ENCODE measurements around the gene ASTN2.
"Not testable (repeated sequence)": the region's sequence is repeated elsewhere in the genome, so short reads cannot be mapped to it uniquely, and the experiment has no call there.

ASTN2 gene

GRCh38 chr9:116842658-116843057, 572.2 kb downstream of the ASTN2 start:
- no peak for DNase-seq

DNA sequence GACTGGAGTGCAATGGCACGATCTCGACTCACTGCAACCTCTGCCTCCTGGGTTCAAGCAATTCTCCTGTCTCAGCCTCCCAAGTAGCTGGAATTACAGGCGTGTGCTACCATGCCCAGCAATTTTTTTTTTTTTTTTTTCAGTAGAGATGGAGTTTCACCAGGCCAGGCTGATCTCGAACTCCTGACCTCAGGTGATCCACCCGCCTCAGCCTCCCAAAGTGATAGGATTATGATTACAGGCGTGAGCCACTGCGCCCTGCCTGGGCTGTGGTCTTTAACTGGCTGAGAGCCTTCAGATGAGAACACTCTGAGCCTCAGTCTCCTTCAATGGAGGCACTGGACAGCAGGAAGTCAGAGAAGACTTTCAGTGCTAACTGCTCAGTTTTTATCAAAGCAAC, 576.4 kb downstream of the ASTN2 start:
- DNase-seq, result not testable (repeated sequence)

GRCh38 chr9:116837018-116837989, 577.6 kb downstream of the ASTN2 start:
- DNase-seq, result no peak

- DNase-seq, result not testable (repeated sequence)
Measured at GRCh38 chr9:116830321-116830720, 584.5 kb downstream of the ASTN2 start.

- DNase-seq, result no peak
Measured at GRCh38 chr9:116821633-116822229, 593.1 kb downstream of the ASTN2 start.

DNA sequence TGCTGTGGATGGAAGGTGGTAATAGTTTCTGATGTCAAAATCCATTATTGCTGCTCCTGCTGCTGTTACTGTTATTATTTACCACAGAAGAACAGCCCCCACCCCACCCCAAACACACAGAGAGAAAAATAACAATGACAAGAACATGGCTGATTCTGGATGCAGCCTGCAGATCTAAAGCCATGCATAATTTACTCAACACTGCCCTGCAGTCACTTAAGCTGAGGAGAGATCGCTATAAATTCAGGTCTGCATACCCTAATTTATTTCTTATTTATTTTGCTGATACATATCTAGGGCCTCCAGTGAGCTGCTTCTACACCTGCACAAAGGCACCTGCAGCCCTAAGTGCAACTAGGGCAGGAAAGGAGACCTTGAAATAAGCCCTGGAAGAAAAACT, 595.7 kb downstream of the ASTN2 start:
- no peak for DNase-seq

GRCh38 chr9:116817762-116818161, 597.1 kb downstream of the ASTN2 start:
- no peak for DNase-seq

GRCh38 chr9:116816484-116816883, 598.4 kb downstream of the ASTN2 start:
- DNase-seq, result no peak

DNA sequence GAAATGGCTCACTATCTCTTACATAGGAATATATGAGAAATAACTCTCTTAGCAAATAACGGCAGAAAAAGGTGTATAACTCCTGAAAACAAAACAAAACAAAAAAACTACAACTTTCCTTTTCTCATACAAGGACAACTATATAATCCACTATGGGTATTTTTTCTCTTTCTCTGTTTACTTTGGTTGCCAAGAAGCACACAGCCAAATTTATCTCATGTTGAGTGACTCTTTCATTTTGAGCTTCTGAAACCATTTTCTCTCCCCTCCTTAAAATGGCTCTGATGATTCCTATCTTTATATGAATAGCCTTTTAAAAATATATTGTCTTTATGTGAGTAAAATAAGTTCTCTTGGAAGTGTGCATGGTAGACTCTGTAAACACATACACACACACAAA, 599.0 kb downstream of the ASTN2 start:
- DNase-seq, result no peak

DNA sequence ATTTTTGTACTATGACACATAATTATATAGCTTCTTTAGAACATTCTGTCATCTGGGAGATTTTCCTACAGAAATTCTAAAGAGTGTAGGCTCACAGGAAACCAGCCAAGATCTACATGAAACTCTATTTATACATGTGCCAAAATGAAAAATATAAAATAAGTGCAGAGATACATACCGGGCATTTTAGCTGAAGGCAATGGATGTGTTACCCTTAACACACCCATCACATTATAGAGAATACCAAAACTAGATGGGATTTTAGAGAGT, 601.9 kb downstream of the ASTN2 start:
- DNase-seq, result no peak

DNA sequence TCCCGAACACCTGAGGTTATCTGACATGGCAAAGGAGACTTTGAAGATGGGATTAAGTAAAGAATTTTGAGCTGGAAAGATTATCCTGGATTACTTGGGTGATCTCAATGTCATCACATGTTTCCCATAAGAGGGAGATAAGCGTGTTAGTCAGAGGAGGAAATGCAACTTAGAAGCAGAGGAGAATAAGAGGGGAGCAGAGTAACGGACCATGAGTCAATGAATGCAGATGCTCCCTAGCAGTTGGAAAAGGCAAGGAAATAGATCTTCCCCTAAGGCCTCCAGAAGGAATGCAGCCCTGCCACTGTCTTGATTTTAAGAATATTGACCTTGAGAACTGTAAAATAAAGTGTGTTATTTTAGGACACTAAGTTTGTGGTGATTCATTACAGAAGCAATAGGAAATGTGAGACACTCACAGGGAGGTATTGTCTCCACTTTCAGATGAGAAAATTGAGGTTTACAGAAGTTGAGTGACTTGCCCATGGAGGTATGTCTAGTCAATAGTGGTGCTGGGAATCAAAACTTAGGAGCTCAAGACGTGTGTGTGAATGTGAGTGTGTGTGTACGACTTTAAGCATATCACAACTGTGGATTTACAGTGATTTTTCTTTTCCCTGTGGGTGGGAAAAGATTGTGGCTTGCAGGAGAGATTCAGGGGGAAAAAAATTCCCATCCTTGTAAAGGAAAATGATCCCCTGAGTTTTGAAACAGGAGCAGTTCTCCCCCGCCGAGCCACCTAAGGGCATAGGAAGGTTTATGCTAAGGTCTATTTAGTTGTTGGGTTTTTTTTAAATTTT, 602.4 kb downstream of the ASTN2 start:
- DNase-seq, result no peak

DNA sequence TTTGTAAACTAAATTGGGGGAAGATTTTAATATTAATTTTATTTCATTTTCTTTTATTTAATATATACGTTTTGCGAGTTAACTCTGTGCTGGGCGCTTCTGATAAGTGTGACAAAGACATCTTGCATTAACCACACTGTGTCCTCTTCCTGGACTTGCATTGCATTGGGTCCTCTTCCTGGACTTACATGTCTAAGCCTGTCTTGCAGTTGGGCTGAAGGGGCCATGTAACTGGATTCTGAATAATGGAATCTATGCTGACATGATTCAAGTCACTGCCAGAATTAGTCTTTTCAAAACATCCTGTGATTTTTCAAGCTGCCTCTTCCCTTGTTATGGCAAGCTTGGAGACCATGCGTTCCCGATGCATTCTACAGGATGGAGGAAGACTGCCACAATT, 605.2 kb downstream of the ASTN2 start:
- DNase-seq, result no peak

- DNase-seq, result no peak
Measured at GRCh38 chr9:116806075-116806474, 608.8 kb downstream of the ASTN2 start.

GRCh38 chr9:116800885-116801284, 614.0 kb downstream of the ASTN2 start:
- DNase-seq, result no peak

DNA sequence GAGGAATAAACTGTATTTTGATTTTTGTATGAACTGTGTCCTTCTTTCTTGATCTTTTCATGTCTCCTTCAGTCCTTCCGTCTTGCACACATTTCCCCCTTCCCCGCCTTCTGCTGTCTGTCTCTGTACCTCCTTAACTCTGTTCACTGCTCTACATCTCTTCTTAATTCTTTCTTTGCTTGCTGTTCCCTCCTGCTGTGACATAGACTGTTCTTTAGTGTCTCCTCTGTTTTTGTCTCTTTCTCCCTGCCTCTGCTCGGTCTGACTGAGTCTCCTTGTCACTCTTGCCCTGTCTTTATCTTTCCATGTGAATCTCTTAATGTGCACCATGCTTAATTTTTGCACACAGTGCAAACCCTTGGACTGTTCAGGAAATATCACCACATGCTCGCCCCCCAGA, 614.8 kb downstream of the ASTN2 start:
- no peak for DNase-seq

DNA sequence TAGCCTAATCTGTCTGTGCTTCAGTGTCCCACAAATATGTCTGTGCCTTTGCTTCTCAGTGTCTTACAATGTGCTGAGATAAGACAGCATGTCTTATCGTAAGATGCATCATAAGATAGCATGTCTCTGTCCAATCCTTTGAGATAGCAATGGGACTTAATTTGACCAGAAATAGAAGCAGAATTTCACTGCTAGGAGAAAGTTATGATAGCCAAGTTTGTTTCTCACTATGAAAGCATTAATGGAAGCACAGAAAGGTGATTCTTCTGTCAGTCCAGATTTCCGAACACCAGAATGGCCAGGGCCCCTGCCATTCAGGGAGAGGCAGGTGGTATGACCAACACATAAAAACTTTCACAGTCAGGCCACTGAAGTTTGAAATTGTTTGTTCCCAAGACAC, 616.3 kb downstream of the ASTN2 start:
- no peak for DNase-seq

GRCh38 chr9:116797276-116797675, 617.6 kb downstream of the ASTN2 start:
- DNase-seq, result no peak

DNA sequence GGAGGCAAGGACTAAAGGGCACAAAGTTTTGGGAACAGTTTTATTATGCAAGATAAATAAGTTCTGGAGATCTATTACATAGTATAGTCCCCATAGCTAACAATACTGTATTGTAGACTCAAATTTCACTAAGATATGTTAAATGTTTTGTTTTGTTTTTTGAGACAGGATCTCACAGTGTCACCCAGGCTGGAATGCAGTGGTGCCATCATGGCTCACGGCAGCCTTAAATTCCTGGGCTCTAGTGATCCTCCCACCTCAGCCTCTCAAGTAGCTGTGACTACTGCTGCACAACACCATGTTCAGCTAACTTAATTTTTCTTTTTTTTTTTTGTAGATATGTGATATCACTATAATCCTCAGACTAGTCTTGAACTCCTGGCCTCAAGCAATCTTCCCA, 618.2 kb downstream of the ASTN2 start:
- no peak for DNase-seq

DNA sequence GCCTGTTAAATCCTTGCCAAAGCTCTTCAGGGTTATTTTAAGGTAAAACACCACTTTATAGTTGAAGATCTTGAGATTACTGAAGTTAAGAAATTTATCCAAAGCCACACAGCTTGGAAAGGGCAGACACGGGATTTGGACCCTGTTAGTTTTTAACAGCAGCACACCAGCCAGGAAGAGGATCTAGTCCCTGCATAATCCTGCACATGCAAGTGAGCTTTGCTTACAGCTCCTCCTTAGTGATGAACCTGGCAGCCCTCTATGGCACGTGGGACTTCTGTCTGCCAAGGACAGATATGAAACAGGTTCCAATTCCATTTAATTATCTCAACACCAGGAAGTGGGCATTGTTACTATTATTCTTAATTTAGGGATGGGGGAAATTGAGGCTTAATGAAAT, 619.0 kb downstream of the ASTN2 start:
- DNase-seq, result no peak

DNA sequence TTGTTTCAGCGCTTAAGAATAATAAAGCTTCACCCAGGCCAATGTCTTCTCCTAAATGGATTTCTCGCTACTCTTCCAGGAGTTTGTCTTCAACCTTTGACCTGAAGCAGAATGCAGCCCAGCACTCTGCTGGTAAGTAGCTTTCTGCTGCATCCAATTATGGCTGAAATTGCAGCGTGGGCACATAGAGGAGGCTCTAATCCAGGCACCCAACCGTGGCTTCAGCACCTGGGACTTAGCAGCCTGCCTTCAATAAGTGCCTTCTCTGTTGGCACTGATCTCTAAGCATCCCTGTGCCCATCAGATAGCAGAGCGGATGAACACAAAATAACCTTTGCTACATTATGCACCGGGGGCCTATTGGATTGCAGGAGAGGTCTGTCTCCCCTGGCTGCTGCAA, 622.6 kb downstream of the ASTN2 start:
- DNase-seq, result no peak

GRCh38 chr9:116791326-116791725, 623.5 kb downstream of the ASTN2 start:
- no peak for DNase-seq

- no peak for DNase-seq
Measured at GRCh38 chr9:116789081-116789480, 625.8 kb downstream of the ASTN2 start.

DNA sequence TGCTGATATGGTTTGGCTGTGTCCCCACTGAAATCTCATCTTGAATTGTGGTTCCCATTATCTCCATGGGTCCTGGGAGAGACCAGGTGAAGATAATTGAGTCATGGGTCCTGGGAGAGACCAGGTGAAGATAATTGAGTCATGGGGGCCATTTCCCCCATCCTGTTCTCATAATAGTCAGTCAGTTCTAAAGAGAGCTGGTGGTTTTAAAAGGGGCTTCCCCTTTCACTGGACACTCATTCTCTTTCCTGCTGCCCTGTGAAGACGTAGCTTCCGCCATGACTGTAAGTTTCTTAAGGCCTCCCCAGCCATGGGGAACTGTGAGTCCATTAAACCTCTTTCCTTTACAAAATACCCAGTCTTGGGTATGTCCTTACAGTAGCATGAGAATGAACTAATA, 628.1 kb downstream of the ASTN2 start:
- no peak for DNase-seq

- no peak for DNase-seq
Measured at GRCh38 chr9:116777116-116777515, 637.7 kb downstream of the ASTN2 start.
